ENCODE data around the gene UNC5CL.

DNA sequence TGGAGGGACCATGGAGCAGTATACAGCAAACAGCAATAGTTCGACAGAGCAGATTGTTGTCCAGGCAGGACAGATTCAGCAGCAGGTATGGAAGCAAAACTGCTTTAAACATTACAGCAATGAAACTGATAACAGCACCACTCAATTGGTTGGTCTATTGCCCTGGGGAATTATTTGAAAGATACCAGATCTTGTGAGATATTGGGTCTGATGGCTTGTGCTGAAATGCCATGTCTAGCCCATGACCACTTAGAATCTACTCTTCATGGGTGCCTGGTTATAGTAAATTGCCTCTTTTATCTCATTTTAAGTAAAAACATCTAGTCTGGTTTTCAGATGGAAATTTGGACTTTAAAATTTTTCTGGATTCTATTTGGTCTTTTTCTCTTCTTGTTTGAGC lies 40.1 kb upstream of the UNC5CL start:
- no peak for TF ChIP-seq RAD21 (IDR thresholded peaks at IDR 0.05; ENCODE audit: low read depth)
- TF ChIP-seq, protein P1, sequence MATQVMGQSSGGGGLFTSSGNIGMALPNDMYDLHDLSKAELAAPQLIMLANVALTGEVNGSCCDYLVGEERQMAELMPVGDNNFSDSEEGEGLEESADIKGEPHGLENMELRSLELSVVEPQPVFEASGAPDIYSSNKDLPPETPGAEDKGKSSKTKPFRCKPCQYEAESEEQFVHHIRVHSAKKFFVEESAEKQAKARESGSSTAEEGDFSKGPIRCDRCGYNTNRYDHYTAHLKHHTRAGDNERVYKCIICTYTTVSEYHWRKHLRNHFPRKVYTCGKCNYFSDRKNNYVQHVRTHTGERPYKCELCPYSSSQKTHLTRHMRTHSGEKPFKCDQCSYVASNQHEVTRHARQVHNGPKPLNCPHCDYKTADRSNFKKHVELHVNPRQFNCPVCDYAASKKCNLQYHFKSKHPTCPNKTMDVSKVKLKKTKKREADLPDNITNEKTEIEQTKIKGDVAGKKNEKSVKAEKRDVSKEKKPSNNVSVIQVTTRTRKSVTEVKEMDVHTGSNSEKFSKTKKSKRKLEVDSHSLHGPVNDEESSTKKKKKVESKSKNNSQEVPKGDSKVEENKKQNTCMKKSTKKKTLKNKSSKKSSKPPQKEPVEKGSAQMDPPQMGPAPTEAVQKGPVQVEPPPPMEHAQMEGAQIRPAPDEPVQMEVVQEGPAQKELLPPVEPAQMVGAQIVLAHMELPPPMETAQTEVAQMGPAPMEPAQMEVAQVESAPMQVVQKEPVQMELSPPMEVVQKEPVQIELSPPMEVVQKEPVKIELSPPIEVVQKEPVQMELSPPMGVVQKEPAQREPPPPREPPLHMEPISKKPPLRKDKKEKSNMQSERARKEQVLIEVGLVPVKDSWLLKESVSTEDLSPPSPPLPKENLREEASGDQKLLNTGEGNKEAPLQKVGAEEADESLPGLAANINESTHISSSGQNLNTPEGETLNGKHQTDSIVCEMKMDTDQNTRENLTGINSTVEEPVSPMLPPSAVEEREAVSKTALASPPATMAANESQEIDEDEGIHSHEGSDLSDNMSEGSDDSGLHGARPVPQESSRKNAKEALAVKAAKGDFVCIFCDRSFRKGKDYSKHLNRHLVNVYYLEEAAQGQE (IDR thresholded peaks at IDR 0.05; ENCODE audit: low read depth), result no peak
- TF ChIP-seq, protein P2, sequence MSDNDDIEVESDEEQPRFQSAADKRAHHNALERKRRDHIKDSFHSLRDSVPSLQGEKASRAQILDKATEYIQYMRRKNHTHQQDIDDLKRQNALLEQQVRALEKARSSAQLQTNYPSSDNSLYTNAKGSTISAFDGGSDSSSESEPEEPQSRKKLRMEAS (IDR thresholded peaks at IDR 0.05), result no peak
- no peak for TF ChIP-seq ZBTB7A (IDR thresholded peaks at IDR 0.05; ENCODE audit: low read depth)
- TF ChIP-seq TAF1 (IDR thresholded peaks at IDR 0.05; ENCODE audit: low read depth), result no peak
- TF ChIP-seq EP300 (IDR thresholded peaks at IDR 0.05; ENCODE audit: borderline replicate concordance), result no peak
- no peak for TF ChIP-seq EGR1 (IDR thresholded peaks at IDR 0.05)
- no peak for TF ChIP-seq CEBPB (IDR thresholded peaks at IDR 0.05)
- no peak for TF ChIP-seq YY1 (IDR thresholded peaks at IDR 0.05; ENCODE audit: low read depth)
- no peak for TF ChIP-seq CREB1 (IDR thresholded peaks at IDR 0.05; ENCODE audit: low read depth)
